C4-2B (cell line): Measurements from ENCODE around the gene ABCG2.

Experiments
- H3K27ac ChIP-seq: fragments of 450-650 bp; 2 replicates; pipeline ENCODE4 v1.5.1; 2017
- CTCF ChIP-seq: fragments of 450-650 bp; conservative IDR thresholded peaks from 2 replicates; pipeline ENCODE4 v1.5.1; 2017; ENCODE audit warnings: mild to moderate bottlenecking
- ZFX ChIP-seq: fragments of 450-650 bp; IDR thresholded peaks from 2 replicates; pipeline ENCODE4 v1.6.1; 2017

The ABCG2 gene

GRCh38 chr4:88196013-88196365, 37.5 kb upstream of the ABCG2 start:
- H3K27ac ChIP-seq: no peak overlapping the region; the same call in 1 of the 2 replicates
- TF ChIP-seq CTCF (no peak), ZFX (no peak)

DNA sequence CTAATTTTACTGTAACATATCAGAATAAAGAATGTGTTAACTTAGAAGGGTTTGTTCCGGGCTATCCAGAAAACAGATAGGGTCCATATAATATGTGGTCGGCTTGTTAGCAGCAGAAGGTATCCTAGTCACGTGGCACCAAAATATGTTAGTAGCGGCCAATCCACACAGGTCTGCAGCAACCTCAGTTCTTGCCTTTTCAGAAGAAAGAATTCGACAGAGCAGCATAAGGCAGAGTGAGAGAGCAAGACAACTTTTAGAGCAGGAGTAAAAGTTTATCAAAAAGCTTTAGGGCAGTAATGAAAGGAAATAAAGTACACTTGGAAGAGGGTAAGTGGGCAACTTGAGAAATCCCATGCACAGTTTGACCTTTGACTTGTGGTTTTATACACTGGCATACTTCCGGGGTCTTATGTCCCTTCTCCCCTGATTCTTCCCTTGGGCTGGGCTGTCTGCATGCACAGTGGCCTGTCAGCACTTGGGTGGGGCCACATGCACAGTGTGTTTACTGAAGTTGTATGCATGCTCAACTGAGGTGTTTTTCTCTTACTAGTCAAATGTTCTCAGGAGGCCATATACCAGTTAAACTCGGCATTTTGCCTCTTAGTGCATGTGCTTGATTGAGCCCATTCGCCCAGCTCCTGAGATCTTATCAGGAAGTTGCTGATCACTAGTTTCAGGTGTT, 37.0 kb upstream of the ABCG2 start:
- H3K27ac ChIP-seq: no peak overlapping the region; the same call in 1 of the 2 replicates
- TF ChIP-seq CTCF: no peak
- TF ChIP-seq ZFX: no peak

DNA sequence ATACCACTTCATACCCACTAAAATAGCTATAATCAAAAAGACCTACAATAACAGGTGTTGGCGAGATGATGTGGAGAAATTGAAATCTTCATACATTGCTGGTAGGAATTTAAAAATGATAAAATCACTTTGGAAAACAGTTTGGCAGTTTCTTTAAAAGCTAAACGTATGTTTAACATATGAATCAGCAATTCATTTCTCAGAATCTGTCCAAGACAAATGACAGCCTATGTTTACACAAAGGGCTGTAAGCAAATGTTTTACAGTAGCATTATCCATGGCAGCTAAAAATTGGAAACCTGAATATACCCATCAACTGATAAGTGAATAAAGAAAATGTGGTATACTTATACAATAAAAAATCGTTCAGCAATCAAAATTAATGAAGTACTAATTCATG, 33.0 kb upstream of the ABCG2 start:
- TF ChIP-seq ZFX: no peak
- TF ChIP-seq CTCF: no peak
- peak overlapping the region; percentile 62 for H3K27ac ChIP-seq

DNA sequence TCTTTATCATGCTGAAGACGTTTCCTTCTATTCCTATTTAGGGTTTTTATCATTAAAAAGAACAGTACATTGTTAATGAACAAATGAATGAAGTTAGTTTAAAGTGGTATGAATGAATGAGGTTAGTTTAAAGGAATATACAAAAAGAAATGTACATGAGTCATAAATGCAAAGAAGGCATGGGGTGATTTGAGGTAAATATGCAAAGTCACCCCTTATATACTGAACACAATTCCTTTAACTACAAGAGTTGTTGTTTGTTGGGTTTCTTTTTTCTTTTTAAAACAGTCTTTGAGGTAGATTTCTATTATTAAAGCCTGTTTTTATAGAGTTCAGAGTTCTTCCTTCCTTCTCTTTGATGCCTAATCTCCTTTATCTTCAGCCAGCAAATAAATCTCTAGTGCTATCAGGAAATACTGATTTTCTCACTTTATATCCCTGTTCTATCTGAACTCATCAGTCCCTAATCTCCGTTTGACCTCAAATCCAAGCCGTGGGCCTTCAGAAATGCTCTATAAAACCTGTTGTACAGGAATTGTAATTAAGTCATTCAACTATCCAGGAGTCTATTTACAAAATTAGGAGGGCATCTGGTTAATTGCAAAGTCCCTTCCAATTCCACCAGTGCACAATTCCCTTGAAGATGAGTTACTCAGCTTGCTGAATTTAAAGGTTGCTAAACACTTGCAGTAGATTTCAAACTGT, 31.6 kb upstream of the ABCG2 start:
- H3K27ac ChIP-seq: no peak overlapping the region
- TF ChIP-seq ZFX (no peak), CTCF (no peak)

- H3K27ac ChIP-seq: no peak overlapping the region
- TF ChIP-seq ZFX: no peak
- no peak for TF ChIP-seq CTCF
These were observed 30.9 kb upstream of the ABCG2 start for GRCh38 chr4:88189418-88189738.

- H3K27ac ChIP-seq: no peak overlapping the region
- no peak for TF ChIP-seq CTCF
- TF ChIP-seq ZFX: no peak
These were observed 30.4 kb upstream of the ABCG2 start for GRCh38 chr4:88188738-88189417.

GRCh38 chr4:88187766-88188165, 29.3 kb upstream of the ABCG2 start:
- TF ChIP-seq ZFX: no peak
- TF ChIP-seq CTCF: no peak
- no peak overlapping the region for H3K27ac ChIP-seq
